ENCODE data around the gene NOX4.
"Not testable (repeated sequence)": the region's sequence is repeated elsewhere in the genome, so short reads cannot be mapped to it uniquely, and the experiment has no call there.

Gene NOX4

DNA sequence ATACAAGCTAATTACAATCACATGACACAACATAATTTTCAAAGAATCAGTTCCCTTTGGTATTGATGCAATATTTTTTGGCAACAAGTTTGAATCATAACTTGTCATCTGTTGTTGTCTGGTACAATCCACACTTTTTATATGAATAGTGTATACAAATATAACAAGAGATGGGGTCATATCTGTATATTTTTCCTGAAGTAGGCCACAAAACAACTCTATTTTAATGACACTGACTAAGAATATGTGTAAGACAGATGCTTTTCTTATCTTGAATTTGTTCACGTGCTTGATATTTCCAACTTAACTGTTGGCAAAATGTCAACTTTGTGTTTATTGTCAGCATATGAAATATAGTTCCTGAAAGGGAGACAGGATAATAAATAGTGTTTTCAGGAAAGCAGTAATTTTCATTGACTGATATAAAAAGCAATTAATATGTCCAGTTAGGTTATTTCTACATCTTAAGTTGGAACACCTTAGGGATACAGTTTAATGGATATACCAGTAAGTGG, 27.9 kb downstream of the NOX4 start:
- no peak for DNase-seq (ENCODE audit: low read depth in 2 of 2, low spot score in 1 of 2)

DNA sequence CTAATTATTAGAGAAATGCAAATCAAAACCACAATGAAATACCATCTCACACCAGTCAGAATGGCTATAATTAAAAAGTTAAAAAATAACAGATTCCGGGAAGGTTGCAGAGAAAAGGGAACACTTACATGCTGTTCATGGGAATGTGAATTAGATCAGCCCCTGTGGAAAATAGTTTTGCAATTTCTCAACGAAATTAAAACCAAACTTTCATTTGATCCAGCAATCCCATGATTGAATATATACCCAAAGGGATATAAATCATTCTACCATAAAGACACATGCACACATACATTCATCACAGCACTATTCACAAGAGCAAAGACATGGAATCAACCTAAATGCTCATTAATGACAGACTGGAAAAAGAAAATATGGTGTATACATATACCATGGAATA, 32.5 kb downstream of the NOX4 start:
- no peak for DNase-seq (ENCODE audit: low read depth in 2 of 2, low spot score in 1 of 2)

DNA sequence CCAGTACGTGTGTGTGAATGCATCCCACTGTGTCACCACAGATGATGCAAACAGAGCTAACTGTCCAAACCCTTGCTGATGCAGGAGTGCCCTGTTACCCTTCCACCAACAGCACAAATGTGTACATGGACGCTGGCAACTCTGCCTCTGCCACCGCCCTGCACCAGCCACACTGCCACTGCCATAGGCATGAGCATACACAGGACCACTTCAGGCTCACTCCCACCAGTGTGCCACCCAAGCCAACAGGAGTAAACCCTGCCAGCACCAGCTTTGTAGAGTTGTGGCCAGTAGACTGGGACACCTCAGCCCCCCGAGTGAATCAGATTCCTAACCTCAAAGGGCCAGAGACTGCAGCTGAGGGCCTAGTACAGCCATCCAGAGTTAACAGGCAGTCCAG, 34.0 kb downstream of the NOX4 start:
- no peak for DNase-seq (ENCODE audit: low read depth in 2 of 2, low spot score in 1 of 2)

DNA sequence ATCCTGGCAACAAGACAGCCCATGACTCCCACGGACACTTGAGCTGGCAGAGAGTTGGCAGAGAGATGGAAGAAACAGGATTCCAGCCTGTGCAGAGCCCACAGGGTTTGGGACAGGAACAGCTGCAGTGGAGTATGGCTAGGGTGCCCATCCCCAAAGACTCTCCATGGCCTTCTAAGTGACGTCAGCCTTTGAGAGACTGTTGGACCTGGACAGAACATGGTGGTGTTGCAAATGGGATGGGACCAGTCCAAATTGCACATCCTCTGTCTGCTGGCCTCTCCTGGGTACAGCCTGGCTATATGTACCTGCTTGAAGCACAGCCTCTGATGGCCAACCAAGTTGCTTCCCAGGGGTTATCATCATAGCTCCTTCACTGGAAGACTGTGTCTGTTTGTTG, 34.5 kb downstream of the NOX4 start:
- no peak for DNase-seq (ENCODE audit: low read depth in 2 of 2, low spot score in 1 of 2)

DNA sequence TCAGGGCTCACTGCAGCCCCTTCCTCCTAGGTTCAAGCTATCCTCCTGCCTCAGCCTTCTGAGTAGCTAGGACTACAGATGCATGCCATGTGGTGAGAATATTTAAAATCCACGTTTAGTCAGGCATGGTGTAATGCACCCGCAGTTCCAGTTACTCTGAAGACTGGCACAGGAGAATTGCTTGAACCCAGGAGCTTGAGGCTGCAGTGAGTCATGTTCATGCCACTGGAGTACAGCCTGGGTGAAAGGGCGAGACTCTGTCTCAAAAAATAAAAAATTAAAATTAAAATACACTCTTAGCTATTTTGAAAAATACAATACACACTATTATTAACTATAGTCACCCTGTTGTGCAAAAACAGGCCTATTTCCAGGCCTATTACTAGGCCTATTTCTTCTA, 38.4 kb downstream of the NOX4 start:
- DNase-seq (ENCODE audit: low read depth in 2 of 2, low spot score in 1 of 2), result no peak

DNA sequence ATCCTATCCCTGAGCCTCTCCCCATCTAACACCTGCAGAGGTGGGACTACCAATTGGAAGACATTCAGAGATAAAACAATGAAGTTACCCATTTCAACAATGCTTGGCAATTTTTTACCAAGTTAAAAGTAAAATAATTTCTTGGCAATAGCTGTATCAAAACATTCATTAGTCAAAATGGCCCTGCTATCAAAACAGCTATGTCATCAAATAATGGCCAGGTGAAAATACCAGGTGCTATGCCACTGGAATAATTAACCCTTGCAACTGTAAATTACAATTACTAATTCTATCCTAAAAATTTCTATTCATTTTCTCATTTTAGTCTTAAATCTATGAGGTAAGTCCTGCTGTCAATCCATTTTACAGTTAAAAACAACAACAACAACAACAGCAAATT, 43.3 kb downstream of the NOX4 start:
- DNase-seq (ENCODE audit: low read depth in 2 of 2, low spot score in 1 of 2), result no peak

DNA sequence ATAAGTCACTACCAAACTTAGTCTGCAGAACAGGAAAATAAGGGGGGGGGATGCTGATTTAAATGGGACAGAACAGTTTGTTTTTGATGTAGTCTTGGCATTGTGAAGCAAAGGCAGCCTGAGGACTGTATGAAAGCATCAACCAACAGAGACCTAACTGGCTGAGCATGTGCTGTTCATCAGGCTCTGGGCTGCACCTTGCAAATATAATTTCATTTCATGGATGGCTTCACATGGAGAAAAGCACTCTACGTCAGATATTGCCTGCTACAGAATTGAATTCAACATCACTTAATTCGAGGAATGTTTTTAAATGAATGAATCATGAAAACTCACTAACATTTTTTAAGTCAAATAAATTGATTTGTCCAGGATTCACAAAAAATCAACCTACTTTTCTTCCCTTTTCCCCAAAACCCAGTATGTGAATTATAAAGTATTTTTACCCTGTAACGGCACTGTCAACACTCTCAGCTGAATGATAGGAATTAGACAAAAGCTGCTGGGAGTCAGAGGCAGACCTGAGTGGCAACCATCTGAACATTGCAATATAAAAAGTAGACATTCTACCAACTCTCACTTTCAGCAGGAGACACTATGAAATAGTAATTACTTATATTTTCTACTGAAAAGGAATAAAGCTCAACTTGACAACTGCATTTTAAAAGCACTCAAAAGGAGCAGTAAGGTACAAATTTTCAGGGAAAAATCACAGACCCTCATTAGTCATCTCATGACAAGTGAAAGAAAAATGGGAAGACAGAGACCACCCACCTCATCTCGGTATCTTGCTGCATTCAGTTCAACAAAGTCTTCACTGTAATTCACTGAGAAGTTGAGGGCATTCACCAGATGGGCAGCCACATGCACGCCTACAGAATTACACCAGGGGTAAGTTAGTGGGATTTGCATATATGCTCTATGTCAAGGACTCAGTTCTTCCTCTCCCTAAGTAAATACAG, 47.5 kb downstream of the NOX4 start:
- no peak for DNase-seq (ENCODE audit: low read depth in 2 of 2, low spot score in 1 of 2)

DNA sequence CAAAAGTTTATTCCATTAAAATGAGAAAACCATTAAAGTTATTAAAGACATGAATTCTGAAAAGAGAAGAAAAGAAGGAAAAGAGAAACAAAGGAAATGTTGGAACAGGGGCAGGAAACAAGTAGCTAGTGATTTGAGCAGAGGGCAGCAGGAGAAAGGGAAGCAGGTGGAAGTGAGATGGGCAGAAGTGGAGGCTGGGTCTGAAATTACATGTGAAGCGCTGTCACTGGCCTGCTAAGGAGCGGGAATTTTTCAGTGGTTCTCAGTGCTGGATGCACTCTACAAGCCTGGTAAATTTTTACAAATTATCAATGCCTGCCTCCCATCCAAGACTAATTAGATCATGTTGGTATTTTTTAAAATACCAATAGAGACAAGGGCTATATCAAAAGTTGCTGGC, 48.4 kb downstream of the NOX4 start:
- no peak for DNase-seq (ENCODE audit: low read depth in 2 of 2, low spot score in 1 of 2)

DNA sequence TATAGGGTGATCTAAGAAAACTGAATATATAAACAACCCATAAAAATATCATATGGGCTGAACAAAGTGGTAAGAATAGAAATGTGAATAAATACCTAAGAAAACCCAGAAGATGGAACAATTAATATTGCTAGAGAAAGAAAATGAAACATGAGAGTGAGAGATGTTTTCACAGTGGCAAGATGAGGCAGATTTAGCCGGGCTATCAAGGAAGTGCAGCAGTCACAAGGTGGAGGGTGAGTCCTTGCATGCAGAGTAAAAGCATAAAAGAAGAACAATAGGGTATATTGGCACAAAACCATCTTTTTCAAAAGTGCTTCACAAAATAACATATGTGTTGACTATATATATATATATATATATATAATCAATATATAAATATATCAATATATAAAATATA, 49.6 kb downstream of the NOX4 start:
- no peak for DNase-seq (ENCODE audit: low read depth in 2 of 2, low spot score in 1 of 2)

DNA sequence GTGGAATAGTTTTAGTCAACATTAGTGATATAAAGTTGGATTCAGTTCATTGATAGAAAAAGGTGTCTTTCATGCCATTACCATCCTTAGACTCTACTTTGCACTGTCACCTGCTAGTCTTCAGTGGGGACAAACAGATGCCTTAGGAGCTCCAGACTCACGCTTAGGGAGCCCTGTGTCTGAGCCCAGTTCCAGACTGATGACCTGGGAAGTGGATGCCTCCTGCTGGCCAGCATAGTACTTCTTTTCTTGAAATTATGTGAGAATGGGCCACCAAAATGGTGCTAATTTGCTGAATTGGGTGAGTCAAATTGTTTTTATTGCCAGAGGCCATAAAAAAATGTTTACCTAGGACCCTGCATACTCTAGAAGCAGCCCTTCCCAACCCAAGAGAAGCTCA, 53.9 kb downstream of the NOX4 start:
- DNase-seq (ENCODE audit: low read depth in 2 of 2, low spot score in 1 of 2), result no peak

DNA sequence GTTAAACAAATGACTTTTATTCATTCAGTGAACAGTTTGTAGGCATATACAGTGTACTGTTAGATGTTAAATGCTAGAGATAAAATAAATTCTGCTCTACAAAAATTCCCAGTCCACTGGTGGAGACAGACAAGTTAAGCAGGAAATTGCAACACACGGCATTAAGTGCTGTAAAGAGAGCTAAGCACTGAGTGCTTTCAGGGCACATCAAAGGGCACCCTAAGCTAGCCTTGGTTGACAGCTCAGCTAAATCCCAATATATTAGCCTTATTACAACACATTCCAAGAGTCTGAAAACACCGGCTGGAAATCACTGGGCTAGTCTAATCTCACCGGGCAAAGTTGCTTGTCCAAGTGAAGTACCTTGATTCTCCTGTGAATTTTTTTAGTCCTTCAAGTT, 55.1 kb downstream of the NOX4 start:
- no peak for DNase-seq (ENCODE audit: low read depth in 2 of 2, low spot score in 1 of 2)

DNA sequence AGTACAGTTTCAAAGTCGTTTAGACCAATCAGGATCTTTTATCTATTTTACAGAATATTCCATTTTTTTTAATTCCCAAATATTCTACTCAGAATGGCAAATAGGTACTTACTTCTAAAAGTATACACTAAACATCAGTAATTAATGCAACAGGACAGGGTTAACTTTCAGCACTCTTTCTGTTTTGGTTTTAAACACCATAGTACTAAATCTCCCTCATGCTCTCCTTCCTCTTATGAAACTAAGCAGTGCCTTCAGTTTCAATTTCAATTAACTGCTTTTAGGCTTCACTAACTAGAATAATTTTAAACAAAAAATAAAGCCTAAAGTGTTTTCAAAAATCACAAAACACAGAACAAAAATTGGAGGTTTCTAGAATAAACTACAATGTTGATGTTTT, 57.9 kb downstream of the NOX4 start:
- no peak for DNase-seq (ENCODE audit: low read depth in 2 of 2, low spot score in 1 of 2)

DNA sequence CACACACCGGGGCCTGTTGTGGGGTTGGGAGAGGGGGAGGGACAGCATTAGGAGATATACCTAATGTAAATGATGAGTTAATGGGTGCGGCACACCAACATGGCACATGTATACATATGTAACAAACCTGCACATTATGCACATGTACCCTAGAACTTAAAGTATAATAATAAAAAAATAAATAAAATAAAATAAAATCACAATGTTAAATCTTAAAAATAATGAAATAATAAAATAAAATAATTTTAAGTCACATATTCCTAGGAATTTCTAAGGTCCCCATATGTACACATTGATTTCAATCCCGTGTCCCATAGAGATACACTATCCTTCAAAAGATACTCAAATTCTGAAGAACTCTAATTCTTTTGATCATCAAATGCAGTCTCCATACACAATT, 59.0 kb downstream of the NOX4 start:
- not testable (repeated sequence) for DNase-seq (ENCODE audit: low read depth in 2 of 2, low spot score in 1 of 2)

DNA sequence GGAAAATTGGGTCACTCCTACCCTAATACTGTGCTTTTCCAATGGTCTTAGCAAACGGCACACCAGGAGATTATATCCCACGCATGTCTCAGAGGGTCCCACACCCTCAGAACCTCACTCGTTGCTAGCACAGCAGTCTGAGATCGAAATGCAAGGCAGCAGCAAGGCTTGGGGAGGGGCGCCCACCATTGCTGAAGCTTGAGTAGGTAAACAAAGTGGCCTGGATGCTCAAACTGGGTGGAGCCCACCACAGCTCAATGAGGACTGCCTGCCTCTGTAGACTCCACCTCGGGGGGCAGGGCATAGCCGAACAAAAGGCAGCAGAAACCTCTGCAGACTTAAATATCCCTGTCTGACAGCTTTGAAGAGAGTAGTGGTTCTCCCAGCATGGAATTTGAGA, 64.7 kb downstream of the NOX4 start:
- not testable (repeated sequence) for DNase-seq (ENCODE audit: low read depth in 2 of 2, low spot score in 1 of 2)

DNA sequence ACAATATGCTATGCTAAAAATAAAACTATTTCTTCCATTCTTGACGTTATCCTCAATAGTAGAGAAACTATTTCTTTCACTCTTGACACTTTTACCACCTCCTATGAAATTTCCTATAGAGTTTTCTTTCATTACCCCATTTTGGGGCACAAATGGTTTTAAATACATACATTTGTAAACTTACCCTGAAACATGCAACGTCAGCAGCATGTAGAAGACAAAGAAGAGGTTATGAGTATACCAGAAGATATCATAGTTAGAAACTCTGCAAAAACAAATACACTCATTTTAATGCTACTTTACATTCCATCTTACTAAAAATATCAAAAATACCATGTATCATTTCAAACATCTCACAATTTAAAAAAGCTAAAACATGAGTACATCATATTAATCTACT, 69.5 kb downstream of the NOX4 start:
- no peak for DNase-seq (ENCODE audit: low read depth in 2 of 2, low spot score in 1 of 2)

DNA sequence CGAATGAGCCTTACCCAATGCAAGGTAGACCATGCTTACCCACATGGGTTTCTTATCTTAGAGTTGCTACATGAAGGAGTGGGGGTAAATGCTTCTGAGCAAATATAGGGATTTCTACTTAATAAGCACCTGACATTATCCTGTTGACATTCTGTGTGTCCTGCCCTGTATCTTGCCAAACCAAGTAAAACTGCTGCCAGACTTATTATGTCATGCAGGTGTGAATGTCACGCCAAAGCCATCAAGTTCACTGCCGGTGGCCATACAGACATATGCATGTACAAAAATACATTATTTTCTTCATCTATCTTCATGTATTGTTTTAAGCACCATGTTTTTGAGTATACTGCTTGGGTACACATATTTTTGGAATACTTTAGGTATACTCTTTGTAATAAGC, 70.2 kb downstream of the NOX4 start:
- DNase-seq (ENCODE audit: low read depth in 2 of 2, low spot score in 1 of 2), result no peak

DNA sequence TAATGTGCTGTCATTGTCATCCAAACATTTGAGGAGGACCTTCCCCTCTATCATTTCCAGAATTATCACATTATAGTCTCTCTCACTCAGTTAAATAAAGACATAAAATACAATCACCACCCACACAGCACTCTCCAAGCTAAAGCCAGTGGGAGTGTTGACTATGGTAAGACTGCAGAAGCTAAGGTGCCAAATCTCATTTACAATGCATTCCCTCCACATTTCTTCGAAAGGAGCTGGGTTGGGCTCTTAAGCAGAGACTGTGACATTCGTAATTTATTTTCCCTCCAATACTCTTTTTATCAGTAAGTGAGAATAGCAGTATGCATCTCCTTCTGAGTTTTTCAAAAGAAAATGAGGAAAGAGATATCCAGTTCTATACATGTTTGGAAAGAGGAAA, 74.2 kb downstream of the NOX4 start:
- no peak for DNase-seq (ENCODE audit: low read depth in 2 of 2, low spot score in 1 of 2)

DNA sequence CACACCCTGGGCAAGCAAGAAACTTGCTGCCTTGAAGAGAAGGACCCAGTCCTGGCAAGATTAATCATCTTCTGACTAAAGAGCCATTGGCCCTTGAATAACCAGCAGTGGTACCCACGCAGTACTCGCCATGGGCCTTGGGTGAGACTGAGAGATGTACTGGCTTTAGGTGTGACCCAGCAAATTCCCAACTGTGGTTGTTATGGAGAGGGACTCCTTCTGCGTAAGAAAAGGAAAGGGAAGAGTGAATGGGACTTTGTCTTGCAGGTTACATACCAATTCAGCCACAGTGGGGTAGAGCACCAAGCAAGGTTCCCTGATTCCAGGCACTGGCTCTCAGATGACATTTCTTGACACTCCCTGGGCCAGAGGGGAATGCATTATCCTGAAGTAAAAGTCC, 80.1 kb downstream of the NOX4 start:
- DNase-seq (ENCODE audit: low read depth in 2 of 2, low spot score in 1 of 2), result not testable (repeated sequence)

DNA sequence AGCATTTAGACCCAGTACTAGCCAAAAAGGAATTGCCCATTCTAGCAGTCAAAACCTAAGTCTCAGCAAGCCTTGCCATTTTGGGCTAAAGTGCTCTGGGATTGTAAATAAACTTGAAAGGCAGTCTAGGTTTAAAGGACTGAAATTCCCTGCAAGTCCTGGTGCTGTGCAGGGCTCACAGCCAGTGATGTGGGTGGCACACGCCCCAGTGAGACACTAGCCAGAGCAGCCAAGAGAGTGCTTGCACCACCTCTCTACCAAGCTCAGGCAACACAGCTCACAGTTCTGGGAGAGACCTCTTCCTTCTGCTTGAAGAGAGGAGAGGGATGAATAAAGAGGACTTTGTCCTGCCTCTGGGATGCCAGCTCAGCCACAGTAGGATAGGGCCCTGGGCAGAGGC, 80.5 kb downstream of the NOX4 start:
- not testable (repeated sequence) for DNase-seq (ENCODE audit: low read depth in 2 of 2, low spot score in 1 of 2)

DNA sequence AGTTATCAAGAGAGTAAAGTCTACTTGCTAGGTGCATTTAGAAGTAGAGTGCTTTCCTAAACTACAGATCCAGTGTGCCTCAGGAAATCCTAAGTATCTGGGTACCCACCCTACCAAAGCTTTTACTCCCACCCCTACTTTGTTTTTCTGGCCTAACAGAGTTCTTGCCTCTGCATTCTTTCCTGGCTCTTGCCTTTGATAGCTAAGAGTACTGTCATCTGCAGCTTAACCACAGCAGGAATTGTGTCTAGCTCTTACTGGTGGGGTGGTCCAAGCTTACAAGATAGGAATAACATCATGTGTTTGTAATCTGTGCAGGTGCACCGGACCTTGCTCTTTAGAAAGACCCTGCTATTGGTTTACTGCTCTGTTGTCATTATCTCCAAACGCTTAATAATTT, 82.7 kb downstream of the NOX4 start:
- not testable (repeated sequence) for DNase-seq (ENCODE audit: low read depth in 2 of 2, low spot score in 1 of 2)

DNA sequence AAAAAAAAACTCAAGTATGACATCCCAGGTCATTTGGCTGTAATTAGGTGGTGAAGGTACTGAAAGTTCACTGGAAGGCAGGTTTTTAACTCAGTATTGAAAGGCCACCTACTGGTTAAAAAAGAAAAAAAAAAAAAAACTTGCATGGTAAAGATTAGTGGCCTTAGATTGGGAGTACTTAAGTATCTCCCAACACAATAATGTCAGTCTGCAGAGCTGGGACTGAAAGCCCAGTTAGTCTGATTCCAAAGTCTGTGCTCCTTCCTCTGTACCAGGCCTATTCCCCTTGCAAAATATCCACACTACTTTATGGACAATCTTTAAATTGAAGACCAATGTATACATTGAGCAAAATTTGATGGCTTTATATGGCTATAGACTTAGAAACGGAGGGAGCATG, 85.5 kb downstream of the NOX4 start:
- DNase-seq (ENCODE audit: low read depth in 2 of 2, low spot score in 1 of 2), result no peak

DNA sequence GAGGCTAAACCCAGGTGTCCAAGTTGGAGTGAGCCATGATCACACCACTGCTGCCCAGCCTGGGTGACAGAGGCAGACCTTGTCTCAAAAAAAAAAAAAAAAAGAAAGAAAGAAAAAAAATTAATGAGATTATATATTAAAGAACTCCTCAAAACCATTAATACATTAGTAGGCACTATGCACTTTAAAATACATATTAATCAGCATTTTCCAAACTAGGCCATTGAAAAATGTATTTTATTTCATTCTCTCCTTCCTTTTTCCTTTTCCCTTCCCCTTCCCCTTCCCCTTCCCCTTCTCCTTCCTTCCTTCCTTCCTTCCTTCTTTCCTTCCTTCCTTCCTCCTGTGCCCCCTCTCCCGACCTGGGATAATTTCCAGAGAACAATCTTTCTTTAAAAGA, 99.5 kb downstream of the NOX4 start:
- DNase-seq (ENCODE audit: low read depth in 2 of 2, low spot score in 1 of 2), result not testable (repeated sequence)

DNA sequence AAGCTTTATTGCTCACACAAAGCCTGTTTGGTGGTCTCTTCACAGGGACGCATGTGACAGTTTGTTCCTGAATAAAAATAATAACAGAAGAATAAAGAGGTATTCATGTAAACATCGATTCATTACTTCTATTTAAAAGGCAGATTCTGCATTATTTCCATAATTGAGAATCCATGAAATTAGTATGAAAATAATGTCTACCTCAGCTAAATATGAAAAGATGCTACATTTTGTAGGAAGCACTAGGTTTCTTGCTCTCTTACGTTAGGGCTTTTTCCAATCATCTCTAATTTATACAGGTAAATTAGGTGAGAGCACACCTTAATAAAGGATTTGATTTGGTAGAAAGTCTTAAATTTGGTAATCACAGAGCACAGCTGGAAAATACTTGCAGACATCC, 103.7 kb downstream of the NOX4 start:
- not testable (repeated sequence) for DNase-seq (ENCODE audit: low read depth in 2 of 2, low spot score in 1 of 2)

All from stimulated activated CD8-positive, alpha-beta memory T cell treated with anti-CD3 and anti-CD28 coated beads, Interleukin-4, amount 100 ng/mL, for 1 hour (primary cell).